Measurements from ENCODE around the gene COX5A. TPM values are rescaled to one million over a fixed set of nuclear protein-coding genes. Genes with fewer than 3 reads are reported as not detected.

Gene COX5A
- total RNA-seq, 2 experiments from 2014 or later, result 346 to 348 TPM

- CTCF ChIA-PET, result interaction anchor here (3.7 kb wide), 1 partner anchor 11 kb away, joined by 25 read pairs; no protein-coding TSS in a partner anchor
- no peak for DNase-seq
- Mint-ChIP-seq H3K4me3 (no peak overlapping the region), H3K36me3 (ENCODE audit: low read depth) (no peaks in the 10 kb centered on the region), H3K27ac (peak overlapping the region; percentile 50), H3K4me1 (ENCODE audit: low read depth) (peaks cover 30% of the 10 kb centered on the region), H3K9me3 (no peaks in the 10 kb centered on the region), H3K27me3 (ENCODE audit: low read depth) (peaks cover 28% of the 10 kb centered on the region)
- intact Hi-C loops (cut with micrococcal nuclease), result no loop called here
Observed at GRCh38 chr15:74961616-74962015, 23.7 kb upstream of the COX5A start.

GRCh38 chr15:74960995-74961588 lies 23.2 kb upstream of the COX5A start:
- Mint-ChIP-seq H3K36me3 (ENCODE audit: low read depth) (no peaks in the 10 kb centered on the region), H3K27ac (peak overlapping the region; percentile 36), H3K9me3 (no peaks in the 10 kb centered on the region), H3K4me3 (no peak overlapping the region), H3K4me1 (ENCODE audit: low read depth) (peaks cover 30% of the 10 kb centered on the region), H3K27me3 (ENCODE audit: low read depth) (peaks cover 28% of the 10 kb centered on the region)
- no peak for DNase-seq
- CTCF ChIA-PET, result interaction anchor here (0.6 to 3.7 kb wide), 2 partner anchors 10 to 327 kb away, joined by 3 to 25 read pairs; no protein-coding TSS in a partner anchor
- intact Hi-C loops (cut with micrococcal nuclease), result no loop called here

- intact Hi-C loops (cut with micrococcal nuclease), result no loop called here
- Mint-ChIP-seq H3K4me1 (ENCODE audit: low read depth) (peaks cover 35% of the 10 kb centered on the region), H3K4me3 (no peak overlapping the region), H3K9me3 (no peaks in the 10 kb centered on the region), H3K36me3 (ENCODE audit: low read depth) (no peaks in the 10 kb centered on the region), H3K27me3 (ENCODE audit: low read depth) (peaks cover 28% of the 10 kb centered on the region), H3K27ac (no peak overlapping the region)
- no peak for DNase-seq
- CTCF ChIA-PET, result interaction anchor here (0.6 to 3.7 kb wide), 6 partner anchors 10 to 326 kb away, joined by 3 to 25 read pairs (median 3); no protein-coding TSS in a partner anchor
Observed at GRCh38 chr15:74960286-74960685, 22.4 kb upstream of the COX5A start.

- Mint-ChIP-seq H3K36me3 (ENCODE audit: low read depth) (no peaks in the 10 kb centered on the region), H3K9me3 (no peaks in the 10 kb centered on the region), H3K27me3 (ENCODE audit: low read depth) (peaks cover 28% of the 10 kb centered on the region), H3K4me1 (ENCODE audit: low read depth) (peaks cover 41% of the 10 kb centered on the region), H3K27ac (no peak overlapping the region), H3K4me3 (no peak overlapping the region)
- no peak for DNase-seq
- CTCF ChIA-PET, result interaction anchor here (1.0 to 3.7 kb wide), 4 partner anchors 9 to 70 kb away, joined by 3 to 25 read pairs (median 4); no protein-coding TSS in a partner anchor
- intact Hi-C loops (cut with micrococcal nuclease), result loop anchor here (5.0 kb wide), 1 partner anchor 417 kb away; the partner anchor contains the start of gene ARID3B
Observed at GRCh38 chr15:74959586-74959939, 21.7 kb upstream of the COX5A start.

- Mint-ChIP-seq H3K4me3 (peak overlapping the region; percentile 30), H3K27ac (no peak overlapping the region), H3K9me3 (no peaks in the 10 kb centered on the region), H3K27me3 (ENCODE audit: low read depth) (peaks cover 28% of the 10 kb centered on the region), H3K36me3 (ENCODE audit: low read depth) (no peaks in the 10 kb centered on the region), H3K4me1 (ENCODE audit: low read depth) (peaks cover 42% of the 10 kb centered on the region)
- no peak for DNase-seq
- CTCF ChIA-PET, result interaction anchor here (0.6 to 3.7 kb wide), 5 partner anchors 8 to 190 kb away, joined by 3 to 25 read pairs (median 4); no protein-coding TSS in a partner anchor
- intact Hi-C loops (cut with micrococcal nuclease), result loop anchor here (5.0 kb wide), 1 partner anchor 417 kb away; the partner anchor contains the start of gene ARID3B
Observed at GRCh38 chr15:74958908-74959585, 21.2 kb upstream of the COX5A start.

- Mint-ChIP-seq H3K27ac (no peak overlapping the region), H3K4me3 (no peak overlapping the region), H3K4me1 (ENCODE audit: low read depth) (peaks cover 44% of the 10 kb centered on the region), H3K36me3 (ENCODE audit: low read depth) (no peaks in the 10 kb centered on the region), H3K9me3 (no peaks in the 10 kb centered on the region), H3K27me3 (ENCODE audit: low read depth) (peaks cover 28% of the 10 kb centered on the region)
- DNase-seq, result no peak
- intact Hi-C loops (cut with micrococcal nuclease), result loop anchor here (5.0 kb wide), 1 partner anchor 416 kb away; the partner anchor contains the start of gene ARID3B
- CTCF ChIA-PET, result interaction anchor here (0.6 kb wide), 2 partner anchors 49 to 189 kb away, joined by 3 to 5 read pairs; no protein-coding TSS in a partner anchor
Observed at GRCh38 chr15:74958320-74958907, 20.5 kb upstream of the COX5A start.

- DNase-seq, result no peak
- no peak overlapping the region for H3K27ac Mint-ChIP-seq
- H3K4me1 Mint-ChIP-seq (ENCODE audit: low read depth), result peaks cover 44% of the 10 kb centered on the region
- peaks cover 28% of the 10 kb centered on the region for H3K27me3 Mint-ChIP-seq (ENCODE audit: low read depth)
- no peaks in the 10 kb centered on the region for H3K36me3 Mint-ChIP-seq (ENCODE audit: low read depth)
- peak overlapping the region; percentile 69 for H3K4me3 Mint-ChIP-seq
- H3K9me3 Mint-ChIP-seq, result no peaks in the 10 kb centered on the region
- CTCF ChIA-PET, result interaction anchor here (0.8 to 1.3 kb wide), 4 partner anchors 30 to 246 kb away, joined by 3 to 5 read pairs (median 4); no protein-coding TSS in a partner anchor
- intact Hi-C loops (cut with micrococcal nuclease), result loop anchor here (5.0 kb wide), 1 partner anchor 415 kb away; the partner anchor contains the start of gene ARID3B
Observed at GRCh38 chr15:74957476-74958035, 19.7 kb upstream of the COX5A start.

- H3K36me3 Mint-ChIP-seq (ENCODE audit: low read depth), result no peaks in the 10 kb centered on the region
- intact Hi-C loops (cut with micrococcal nuclease), result loop anchor here (1.0 to 5.0 kb wide), 6 partner anchors 19 to 415 kb away; partner anchors contain the start of genes ARID3B, COX5A, PPCDC and SCAMP5
- H3K9me3 Mint-ChIP-seq, result no peaks in the 10 kb centered on the region
- peaks cover 28% of the 10 kb centered on the region for H3K27me3 Mint-ChIP-seq (ENCODE audit: low read depth)
- no peak within 1 kb of the TSS for H3K27ac Mint-ChIP-seq
- DNase-seq, result peak; percentile 65
- CTCF ChIA-PET, result interaction anchor here (0.5 to 1.3 kb wide), 6 partner anchors 18 to 247 kb away, joined by 3 to 5 read pairs (median 4); partner anchors contain the start of gene COX5A
- H3K4me3 Mint-ChIP-seq, result peak within 1 kb of the TSS; percentile 69
- peaks cover 44% of the 10 kb centered on the region for H3K4me1 Mint-ChIP-seq (ENCODE audit: low read depth)
Observed at GRCh38 chr15:74956648-74957475, 19.0 kb upstream of the COX5A start, which contains the start of gene RPP25. TSS of gene RPP25 (minus strand) at chr15:74956772. CDS start at chr15:74956583, 189 bp downstream.

- Mint-ChIP-seq H3K27me3 (ENCODE audit: low read depth) (peaks cover 28% of the 10 kb centered on the region), H3K4me1 (ENCODE audit: low read depth) (peaks cover 38% of the 10 kb centered on the region), H3K4me3 (peak overlapping the region; percentile 69), H3K9me3 (no peaks in the 10 kb centered on the region), H3K27ac (no peak overlapping the region), H3K36me3 (ENCODE audit: low read depth) (no peaks in the 10 kb centered on the region)
- CTCF ChIA-PET, result interaction anchor here (0.7 to 1.3 kb wide), 7 partner anchors 18 to 321 kb away, joined by 3 to 6 read pairs (median 4); partner anchors contain the start of gene COX5A
- intact Hi-C loops (cut with micrococcal nuclease), result loop anchor here (1.0 to 5.0 kb wide), 6 partner anchors 18 to 414 kb away; partner anchors contain the start of genes ARID3B, COX5A, PPCDC and SCAMP5
- peak; percentile 80 for DNase-seq
Observed at GRCh38 chr15:74955796-74956647, 18.1 kb upstream of the COX5A start.

- Mint-ChIP-seq H3K27ac (no peak overlapping the region), H3K4me3 (peak overlapping the region; percentile 69), H3K9me3 (no peaks in the 10 kb centered on the region), H3K4me1 (ENCODE audit: low read depth) (peaks cover 31% of the 10 kb centered on the region), H3K27me3 (ENCODE audit: low read depth) (peaks cover 26% of the 10 kb centered on the region), H3K36me3 (ENCODE audit: low read depth) (no peaks in the 10 kb centered on the region)
- CTCF ChIA-PET, result interaction anchor here (0.7 to 1.3 kb wide), 6 partner anchors 47 to 334 kb away, joined by 4 to 6 read pairs (median 4); no protein-coding TSS in a partner anchor
- no peak for DNase-seq
- intact Hi-C loops (cut with micrococcal nuclease), result loop anchor here (5.0 kb wide), 1 partner anchor 413 kb away; the partner anchor contains the start of gene ARID3B
Observed at GRCh38 chr15:74955017-74955416, 17.1 kb upstream of the COX5A start.
